Panc1 (cell line): ENCODE results near the gene PTPRF. TPM values are rescaled to one million over a fixed set of nuclear protein-coding genes. Genes with fewer than 3 reads are reported as not detected.
A peak's percentile ranks its signal among the peaks of the same experiment; 100 is the strongest.

ENCODE experiments used
- ATAC-seq: fragments of 200-7000 bp; cut with Tn5 transposase; 2 replicates; pipeline ENCODE4 v1.9.1; 2020; ENCODE audit warnings: mild to moderate bottlenecking, moderate library complexity
- Bru-seq: library from RNA; stranded (reverse); fragments of 400-500 nt; gene quantifications from one replicate; lab custom pipeline; 2021; lab: Mats Ljungman, UMichigan
- BruChase-seq, 2 experiments: library from RNA; stranded (reverse); fragments of 400-500 nt; gene quantifications; one replicate each; lab custom pipeline; 2021; lab: Mats Ljungman, UMichigan
- BruUV-seq: library from RNA; stranded (reverse); fragments of 400-500 nt; replicated peaks from 2 replicates; lab custom pipeline; 2021; lab: Mats Ljungman, UMichigan
- CTCF ChIA-PET: fragments of 300-600 bp; sonication (Branson Sonifier 250); formaldehyde crosslinking; loops from one replicate; lab custom pipeline; 2022; ENCODE audit warnings: antibody characterized with exemption; lab: Charles Lee
- POLR2A ChIA-PET: fragments of 300-600 bp; sonication (Branson Sonifier 250); formaldehyde crosslinking; loops from one replicate; lab custom pipeline; 2022; ENCODE audit warnings: antibody characterized with exemption; lab: Charles Lee
- DNase-seq: peaks from one replicate; pipeline ENCODE4 v3.0.0-alpha.2; 2010; ENCODE audit warnings: low read depth, low spot score
- H3K27ac ChIP-seq: 2 replicates; pipeline ENCODE4 v1.5.1; 2011; ENCODE audit warnings: mild to moderate bottlenecking, low read length, inconsistent platforms
- H3K27me3 ChIP-seq: fragments of 200-500 bp; sonication (Bioruptor generic); 2 replicates; pipeline ENCODE4 v1.6.0; 2014; ENCODE audit warnings: low read length, inconsistent platforms; ENCODE audit not compliant: control insufficient read depth, insufficient read depth
- H3K36me3 ChIP-seq: fragments of 200-500 bp; sonication (Bioruptor generic); 2 replicates; pipeline ENCODE4 v1.5.1; 2014; ENCODE audit warnings: inconsistent platforms, mild to moderate bottlenecking, low read length, moderate library complexity; ENCODE audit not compliant: control insufficient read depth, insufficient read depth
- H3K4me1 ChIP-seq: 2 replicates; pipeline ENCODE4 v1.5.1; 2011; ENCODE audit warnings: inconsistent platforms, mild to moderate bottlenecking, low read length, moderate library complexity; ENCODE audit not compliant: control insufficient read depth, insufficient read depth
- H3K4me3 ChIP-seq, 2 experiments: 2 replicates each; pipeline ENCODE4 v1.5.1; 2011 to 2012; ENCODE audit warnings: low read depth in 2 of 2, low read length in 2 of 2, mild to moderate bottlenecking in 2 of 2, inconsistent platforms in 1 of 2, moderate library complexity in 1 of 2
- H3K9me3 ChIP-seq: fragments of 200-500 bp; sonication (Bioruptor generic); 2 replicates; pipeline ENCODE4 v1.5.1; 2014; ENCODE audit warnings: low read depth, mild to moderate bottlenecking, inconsistent platforms, low read length, moderate library complexity; ENCODE audit not compliant: control insufficient read depth, insufficient read depth
- POLR2AphosphoS5 ChIP-seq: IDR thresholded peaks from 2 replicates; pipeline ENCODE4 v1.6.1; 2012; ENCODE audit warnings: mild to moderate bottlenecking, low read depth, low read length, moderate library complexity
- SIN3A ChIP-seq: IDR thresholded peaks from 2 replicates; pipeline ENCODE4 v1.6.1; 2012; ENCODE audit warnings: low read depth, mild to moderate bottlenecking, low read length, moderate library complexity, borderline replicate concordance; ENCODE audit not compliant: insufficient read depth
- TCF7L2 ChIP-seq: IDR thresholded peaks from 2 replicates; pipeline ENCODE4 v1.6.1; 2011; ENCODE audit warnings: mild to moderate bottlenecking, low read depth, low read length, inconsistent platforms
- in situ Hi-C: cut with HindIII; loops from 2 replicates; pipeline ENCODE4 v1.10.0; 2016; ENCODE audit warnings: low sequenced_read_pairs, low pct_unique_long_range_greater_than_20kb
- intact Hi-C: fragments of 100-400 bp; cut with micrococcal nuclease; formaldehyde crosslinking; loops from one replicate; pipeline ENCODE4 v1.10.0; 2022; ENCODE audit not compliant: unreplicated experiment
- long read RNA-seq: library from polyadenylated mRNA; unstranded; transcript quantifications from one replicate; pipeline ENCODE4 v2.0.0, GENCODE V29; 2021; ENCODE audit not compliant: unreplicated experiment
- polyA plus RNA-seq: library from polyadenylated mRNA; unstranded; fragments of >200 nt; gene quantifications from one replicate; pipeline ENCODE4 v1.2.1, GENCODE V29; 2012; ENCODE audit warnings: missing spikeins; ENCODE audit not compliant: insufficient read length
- total RNA-seq: library from RNA; stranded (reverse); gene quantifications from one replicate; pipeline ENCODE4 v1.2.1, GENCODE V29; 2021; ENCODE audit not compliant: unreplicated experiment
- TF ChIP-seq, protein P1 (sequence below), 2 experiments: IDR thresholded peaks; 2 replicates each; pipeline ENCODE4 v1.6.1; 2011 to 2012; ENCODE audit warnings: low read depth in 2 of 2, control low read depth in 1 of 2, low read length in 1 of 2, mild to moderate bottlenecking in 1 of 2, moderate library complexity in 1 of 2; ENCODE audit not compliant: insufficient read depth in 1 of 2
- TF ChIP-seq, protein P2 (sequence below): fragments of 450-650 bp; IDR thresholded peaks from 2 replicates; pipeline ENCODE4 v1.5.1; 2017; ENCODE audit warnings: mild to moderate bottlenecking

Gene PTPRF
- total RNA-seq (77.5 TPM), Bru-seq, nascent RNA (percentile 53 among the genes with signal in this experiment), BruChase-seq, experiment 1, labeled RNA remaining after a 2-hour chase (percentile 55 among the genes with signal in this experiment), BruChase-seq, experiment 2, labeled RNA remaining after a 6-hour chase (percentile 63 among the genes with signal in this experiment)
- polyA plus RNA-seq: 85.9 TPM
- long read RNA-seq, full-length matches to known transcripts: 8 of 140 reads
- long read RNA-seq, partial matches to known transcripts: 121 of 140 reads
- long read RNA-seq, other reads (novel, unspliced or antisense): 11 of 140 reads

DNA sequence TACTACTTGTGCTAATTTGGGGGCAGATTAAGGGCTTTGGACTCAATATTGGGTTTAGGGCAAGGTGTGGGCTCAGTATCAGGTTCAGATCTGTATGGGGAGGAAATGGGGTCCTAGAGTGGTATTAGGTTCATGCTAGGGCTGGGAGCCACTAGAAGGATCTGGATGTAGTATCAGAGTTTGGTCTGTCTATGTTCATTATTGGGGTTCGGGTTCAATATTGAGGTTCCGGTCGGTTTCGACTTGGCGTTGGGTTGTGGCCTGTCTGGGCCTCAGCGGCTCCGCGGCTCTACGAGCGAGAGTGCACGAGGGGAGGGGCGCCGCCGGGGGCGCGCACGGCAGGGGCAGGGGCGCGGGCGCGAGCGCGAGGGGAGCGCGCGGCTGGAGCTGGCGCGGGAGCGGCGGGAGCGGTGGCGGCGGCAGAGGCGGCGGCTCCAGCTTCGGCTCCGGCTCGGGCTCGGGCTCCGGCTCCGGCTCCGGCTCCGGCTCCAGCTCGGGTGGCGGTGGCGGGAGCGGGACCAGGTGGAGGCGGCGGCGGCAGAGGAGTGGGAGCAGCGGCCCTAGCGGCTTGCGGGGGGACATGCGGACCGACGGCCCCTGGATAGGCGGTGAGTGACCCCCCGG is at the start of gene PTPRF:
Gene PTPRF (plus strand): TSS at position 401 of the 624 bp plus-strand sequence. CDS start 14,193 bp downstream, outside the sequence.
- in situ Hi-C loops (no loop called here), intact Hi-C loops (no loop called here)
- Histone ChIP-seq H3K36me3 (no peaks in the 10 kb centered on the region), H3K27me3 (no peaks in the 10 kb centered on the region), H3K9me3 (no peaks in the 10 kb centered on the region), H3K4me1 (peaks cover 17% of the 10 kb centered on the region), H3K4me3 (peak within 1 kb of the TSS; percentile 52 to 63), H3K27ac (peak within 1 kb of the TSS; percentile 53)
- no peak for TF ChIP-seq SIN3A
- TF ChIP-seq, protein P1, sequence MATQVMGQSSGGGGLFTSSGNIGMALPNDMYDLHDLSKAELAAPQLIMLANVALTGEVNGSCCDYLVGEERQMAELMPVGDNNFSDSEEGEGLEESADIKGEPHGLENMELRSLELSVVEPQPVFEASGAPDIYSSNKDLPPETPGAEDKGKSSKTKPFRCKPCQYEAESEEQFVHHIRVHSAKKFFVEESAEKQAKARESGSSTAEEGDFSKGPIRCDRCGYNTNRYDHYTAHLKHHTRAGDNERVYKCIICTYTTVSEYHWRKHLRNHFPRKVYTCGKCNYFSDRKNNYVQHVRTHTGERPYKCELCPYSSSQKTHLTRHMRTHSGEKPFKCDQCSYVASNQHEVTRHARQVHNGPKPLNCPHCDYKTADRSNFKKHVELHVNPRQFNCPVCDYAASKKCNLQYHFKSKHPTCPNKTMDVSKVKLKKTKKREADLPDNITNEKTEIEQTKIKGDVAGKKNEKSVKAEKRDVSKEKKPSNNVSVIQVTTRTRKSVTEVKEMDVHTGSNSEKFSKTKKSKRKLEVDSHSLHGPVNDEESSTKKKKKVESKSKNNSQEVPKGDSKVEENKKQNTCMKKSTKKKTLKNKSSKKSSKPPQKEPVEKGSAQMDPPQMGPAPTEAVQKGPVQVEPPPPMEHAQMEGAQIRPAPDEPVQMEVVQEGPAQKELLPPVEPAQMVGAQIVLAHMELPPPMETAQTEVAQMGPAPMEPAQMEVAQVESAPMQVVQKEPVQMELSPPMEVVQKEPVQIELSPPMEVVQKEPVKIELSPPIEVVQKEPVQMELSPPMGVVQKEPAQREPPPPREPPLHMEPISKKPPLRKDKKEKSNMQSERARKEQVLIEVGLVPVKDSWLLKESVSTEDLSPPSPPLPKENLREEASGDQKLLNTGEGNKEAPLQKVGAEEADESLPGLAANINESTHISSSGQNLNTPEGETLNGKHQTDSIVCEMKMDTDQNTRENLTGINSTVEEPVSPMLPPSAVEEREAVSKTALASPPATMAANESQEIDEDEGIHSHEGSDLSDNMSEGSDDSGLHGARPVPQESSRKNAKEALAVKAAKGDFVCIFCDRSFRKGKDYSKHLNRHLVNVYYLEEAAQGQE (IDR thresholded peaks at IDR 0.05; ENCODE audit: insufficient read depth in 1 of 2, low read depth in 2 of 2, low read length in 1 of 2): no peak
- no peak for TF ChIP-seq TCF7L2
- TF ChIP-seq POLR2AphosphoS5: no peak
- TF ChIP-seq, protein P2, sequence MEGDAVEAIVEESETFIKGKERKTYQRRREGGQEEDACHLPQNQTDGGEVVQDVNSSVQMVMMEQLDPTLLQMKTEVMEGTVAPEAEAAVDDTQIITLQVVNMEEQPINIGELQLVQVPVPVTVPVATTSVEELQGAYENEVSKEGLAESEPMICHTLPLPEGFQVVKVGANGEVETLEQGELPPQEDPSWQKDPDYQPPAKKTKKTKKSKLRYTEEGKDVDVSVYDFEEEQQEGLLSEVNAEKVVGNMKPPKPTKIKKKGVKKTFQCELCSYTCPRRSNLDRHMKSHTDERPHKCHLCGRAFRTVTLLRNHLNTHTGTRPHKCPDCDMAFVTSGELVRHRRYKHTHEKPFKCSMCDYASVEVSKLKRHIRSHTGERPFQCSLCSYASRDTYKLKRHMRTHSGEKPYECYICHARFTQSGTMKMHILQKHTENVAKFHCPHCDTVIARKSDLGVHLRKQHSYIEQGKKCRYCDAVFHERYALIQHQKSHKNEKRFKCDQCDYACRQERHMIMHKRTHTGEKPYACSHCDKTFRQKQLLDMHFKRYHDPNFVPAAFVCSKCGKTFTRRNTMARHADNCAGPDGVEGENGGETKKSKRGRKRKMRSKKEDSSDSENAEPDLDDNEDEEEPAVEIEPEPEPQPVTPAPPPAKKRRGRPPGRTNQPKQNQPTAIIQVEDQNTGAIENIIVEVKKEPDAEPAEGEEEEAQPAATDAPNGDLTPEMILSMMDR: no peak
- CTCF ChIA-PET: interaction anchor here (0.6 kb wide), 1 partner anchor 79 kb away, joined by 4 read pairs; no protein-coding TSS in a partner anchor
- DNase-seq: no peak
- no TSS peak for BruUV-seq
- peak; percentile 75 for ATAC-seq
- POLR2A ChIA-PET: no interaction called here

DNA sequence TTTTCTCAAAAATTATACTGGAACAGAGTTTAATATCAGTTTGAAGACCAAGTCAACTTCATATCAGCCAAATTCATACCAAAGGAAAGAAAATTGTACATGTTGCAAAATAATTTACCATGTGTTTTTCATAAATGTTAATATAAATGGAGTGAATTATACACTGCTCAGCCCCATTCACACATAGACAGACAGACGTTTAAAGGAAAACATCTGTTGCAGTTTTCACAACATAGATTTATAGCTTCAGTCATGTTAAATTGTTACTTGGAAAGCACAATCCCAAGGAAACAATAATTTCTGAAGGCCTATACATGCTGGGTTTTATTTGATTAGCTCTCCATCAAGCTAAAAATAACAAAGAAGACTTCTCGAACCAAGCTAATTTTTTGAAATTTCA is 49.2 kb upstream of the PTPRF start:
- no TSS peak for BruUV-seq
- intact Hi-C loops: no loop called here
- ATAC-seq (no peak), DNase-seq (no peak)
- H3K9me3 ChIP-seq: peaks cover 4% of the 10 kb centered on the region; the same call in 1 of the 2 replicates
- ChIA-PET POLR2A (interaction anchor here (0.6 kb wide), 1 partner anchor 17 kb away, joined by 8 read pairs; no protein-coding TSS in a partner anchor), CTCF (no interaction called here)
- 0 out of 2 replicates have a peak, but pooled peaks cover under 1% of the 10 kb centered on the region for H3K4me1 ChIP-seq
- H3K36me3 ChIP-seq: no peaks in the 10 kb centered on the region
- in situ Hi-C loops: no loop called here
- H3K27ac ChIP-seq: no peak overlapping the region
- TF ChIP-seq, protein P2: no peak
- no peak overlapping the region for H3K4me3 ChIP-seq
- no peaks in the 10 kb centered on the region for H3K27me3 ChIP-seq
